Psoas muscle (tissue), 8 donors: ENCODE data around the gene DCAF12. TPM values are rescaled to one million over a fixed set of nuclear protein-coding genes. Genes with fewer than 3 reads are reported as not detected.

Experiments used
- ATAC-seq, 4 donors: fragments of 200-7000 bp; cut with Tn5 transposase; one replicate each; pipeline ENCODE4 v1.9.1; 2020; ENCODE audit warnings: moderate library complexity in 3 of 4, mild to moderate bottlenecking in 2 of 4
- DNase-seq, 2 donors: peaks; one replicate each; pipeline ENCODE4 v3.0.0-alpha.2; 2020
- H3K27ac ChIP-seq: fragments of 200-600 bp; one replicate; pipeline ENCODE4 v1.8.0; 2022
- H3K27me3 ChIP-seq, 3 donors: fragments of 200-600 bp in 1 of 3; one replicate each; pipeline versions ENCODE4 v1.6.1 to v1.8.0; 2013 to 2022; ENCODE audit warnings: low read length in 2 of 3, mild to moderate bottlenecking in 2 of 3, moderate library complexity in 1 of 3; ENCODE audit not compliant: insufficient read depth in 3 of 3
- H3K36me3 ChIP-seq, 2 donors: fragments of 200-600 bp in 1 of 2; one replicate each; pipeline versions ENCODE4 v1.6.1 to v1.8.0; 2013 to 2022; ENCODE audit warnings: low read depth in 1 of 2, mild to moderate bottlenecking in 1 of 2, moderate library complexity in 1 of 2; ENCODE audit not compliant: insufficient read depth in 1 of 2
- H3K4me1 ChIP-seq: fragments of 200-600 bp; one replicate; pipeline ENCODE4 v1.8.0; 2022
- H3K4me3 ChIP-seq: fragments of 200-600 bp; one replicate; pipeline ENCODE4 v1.8.0; 2022; ENCODE audit warnings: mild to moderate bottlenecking
- H3K9me3 ChIP-seq: fragments of 200-600 bp; one replicate; pipeline ENCODE4 v1.8.0; 2022
- CTCF ChIP-seq: fragments of 200-600 bp; IDR thresholded peaks from one replicate; pipeline ENCODE4 v1.8.0; 2022; ENCODE audit warnings: antibody characterized with exemption
- WGBS, 3 donors: extraction: QIAGEN DNeasy Blood & Tissue Kit; methylation state at CpG; one replicate each; pipeline versions ENCODE4 v1.1.6 to v1.1.7; 2013; 5-methylcytosine and 5-hydroxymethylcytosine counted together
- intact Hi-C, 2 donors: fragments of 100-400 bp; cut with DNase I; formaldehyde crosslinking; loops; one replicate each; pipeline versions ENCODE4 v1.11.0 to v1.14.2; 2022
- polyA plus RNA-seq, 3 donors: library from polyadenylated mRNA; stranded (reverse); fragments of 200-250 nt; gene quantifications; one replicate each; pipeline ENCODE4 v1.2.3, GENCODE V29; 2013
- total RNA-seq, 4 donors: library from RNA; stranded (reverse); fragmentation: NEBNext Ultra II Directional in 2 of 4; extraction: Animal tissue kit (Norgen Biotek cat#: 25700) in 2 of 4; gene quantifications; one replicate each; pipeline versions ENCODE4 v1.2.1 to v1.2.4, GENCODE V29; 2021 to 2023
- donor health status: healthy with polysubstance abuse.
- donor health status: DM: no; HTN: no; CAD: no; lungs with moderate emphysema.
- donor health status: Bipolar disorder and iron deficiency.
- donor health status: healthy.
- donor health status: DM: yes; HTN: yes; CAD: no.
- donor health status: DM: no; HTN: no; CAD: no.
- donor health status: DM: no; HTN: no; CAD: no.
- donor health status: DM: yes; HTN: yes; CAD: no.

DCAF12 gene
- total and polyA plus RNA-seq, 7 donors, result 15.8 to 38.0 (median 23.0) TPM

GRCh38 chr9:34059281-34059680 lies 67.2 kb downstream of the DCAF12 start:
- no peak overlapping the region for H3K4me3 ChIP-seq
- WGBS, 3 donors, result 23 to 54% (median 40%) methylated on average over 3 of the region's 3 CpGs
- DNase-seq (no peak), ATAC-seq (no peak)
- H3K9me3 ChIP-seq, result no peaks in the 10 kb centered on the region
- H3K27me3 ChIP-seq, result no peaks in the 10 kb centered on the region
- intact Hi-C loops, result no loop called here
- no peaks in the 10 kb centered on the region for H3K4me1 ChIP-seq
- no peak for TF ChIP-seq CTCF
- H3K27ac ChIP-seq, result no peak overlapping the region
- H3K36me3 ChIP-seq, result no peaks in the 10 kb centered on the region

GRCh38 chr9:34049630-34050384 lies 76.7 kb downstream of the DCAF12 start:
- Histone ChIP-seq H3K4me3 (peak overlapping the region; percentile 94), H3K4me1 (peaks cover 22% of the 10 kb centered on the region), H3K27ac (peak overlapping the region; percentile 98), H3K27me3 (no peaks in the 10 kb centered on the region), H3K9me3 (no peaks in the 10 kb centered on the region), H3K36me3 (no peaks in the 10 kb centered on the region)
- intact Hi-C loops, result loop anchor here in 1 of 2 donors (5.0 to 10.0 kb wide), 2 partner anchors 37 to 65 kb away; no protein-coding TSS in a partner anchor
- no peak for ATAC-seq
- no peak for TF ChIP-seq CTCF
- 48 to 55% (median 54%) methylated on average over 18 of the region's 18 CpGs for WGBS, 3 donors
- DNase-seq, result no peak

GRCh38 chr9:34048727-34049629 lies 77.5 kb downstream of the DCAF12 start, which contains the start of gene UBAP2:
Gene UBAP2, minus strand, starts transcription at chr9:34048887. Its CDS starts 31,739 bp downstream, at chr9:34017148.
- intact Hi-C loops, result loop anchor here in 1 of 2 donors (5.0 to 10.0 kb wide), 2 partner anchors 38 to 64 kb away; no protein-coding TSS in a partner anchor
- peaks cover 22% of the 10 kb centered on the region for H3K4me1 ChIP-seq
- H3K4me3 ChIP-seq, result peak within 1 kb of the TSS; percentile 94
- DNase-seq, result peak; percentile 97 to 99
- 0% methylated on average over 62 to 70 of the region's 70 CpGs for WGBS, 3 donors
- TF ChIP-seq CTCF, result no peak
- H3K27me3 ChIP-seq, result no peaks in the 10 kb centered on the region
- H3K36me3 ChIP-seq, result peaks cover 0 to 7% of the 10 kb centered on the region in 2 donors
- ATAC-seq, result peak; percentile 92 to 95 (median 93)
- H3K9me3 ChIP-seq, result no peaks in the 10 kb centered on the region
- H3K27ac ChIP-seq, result peak within 1 kb of the TSS; percentile 98

GRCh38 chr9:34047864-34048726 lies 78.4 kb downstream of the DCAF12 start:
- H3K36me3 ChIP-seq, result peaks cover 0 to 8% of the 10 kb centered on the region in 2 donors
- DNase-seq, result peak; percentile 40 to 72
- TF ChIP-seq CTCF, result no peak
- intact Hi-C loops, result loop anchor here in 1 of 2 donors (5.0 to 10.0 kb wide), 2 partner anchors 39 to 63 kb away; no protein-coding TSS in a partner anchor
- peaks cover 24% of the 10 kb centered on the region for H3K4me1 ChIP-seq
- H3K27me3 ChIP-seq, result no peaks in the 10 kb centered on the region
- H3K27ac ChIP-seq, result peak overlapping the region; percentile 98
- no peaks in the 10 kb centered on the region for H3K9me3 ChIP-seq
- H3K4me3 ChIP-seq, result peak overlapping the region; percentile 94
- peak; percentile 37 to 64 (median 56) for ATAC-seq
- WGBS, 3 donors, result 1% methylated on average over 29 of the region's 29 CpGs
